ENCODE results near the gene TRAF3IP1. TPM values are rescaled to one million over a fixed set of nuclear protein-coding genes. Genes with fewer than 3 reads are reported as not detected.

Gene TRAF3IP1
- total RNA-seq, 1 experiment from 2014 or later, result 8.2 TPM

DNA sequence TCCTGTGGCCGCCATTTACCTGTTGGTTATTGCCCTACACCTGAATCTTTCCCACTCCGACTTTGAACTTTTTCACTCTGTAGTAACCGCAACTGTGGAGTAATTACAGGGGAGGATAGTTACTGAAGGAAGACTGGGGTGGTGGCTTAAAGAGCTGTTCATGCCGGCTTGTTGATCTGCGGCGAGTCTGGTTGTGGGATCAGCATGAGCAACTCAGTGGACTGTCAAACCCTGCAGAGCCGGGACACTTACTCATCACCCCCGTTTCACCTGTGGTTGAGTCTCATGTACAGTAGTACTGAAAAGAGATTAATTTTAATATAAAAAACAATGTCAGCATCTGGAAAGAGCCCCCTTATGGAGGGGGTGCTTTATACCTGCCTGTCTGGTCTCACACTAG lies 108.5 kb downstream of the TRAF3IP1 start:
- Histone ChIP-seq H3K9ac (ENCODE audit: low read length) (no peak overlapping the region), H3F3A (ENCODE audit: low read length, unreplicated experiment) (peaks cover 6% of the 10 kb centered on the region), H3K4me2 (ENCODE audit: low read length) (peak overlapping the region; percentile 98), H3K9me3 (ENCODE audit: low read length) (no peaks in the 10 kb centered on the region), H3K27me3 (ENCODE audit: low read length) (no peaks in the 10 kb centered on the region), H4K20me1 (ENCODE audit: low read length) (no peaks in the 10 kb centered on the region), H3K79me2 (ENCODE audit: low read length) (peaks cover 67% of the 10 kb centered on the region), H3K9me2 (replicated peaks; ENCODE audit: low read length) (no peaks in the 10 kb centered on the region), H3K36me3 (ENCODE audit: low read depth, low read length) (peaks cover 20% of the 10 kb centered on the region), H3K4me3 (ENCODE audit: low read length) (peak overlapping the region; percentile 93), H2AFZ (ENCODE audit: low read length) (no peak overlapping the region), H3K4me1 (ENCODE audit: insufficient read depth, low read length) (peaks cover 30% of the 10 kb centered on the region), H3K27ac (ENCODE audit: low read length) (no peak overlapping the region)
- BruUV-seq (replicated peaks), result no TSS peak
- no peak for ATAC-seq
- peak; percentile 17 for DNase-seq
- intact Hi-C loops (cut with micrococcal nuclease), result no loop called here
- TF ChIP-seq CTCF (conservative IDR thresholded peaks at IDR 0.05; ENCODE audit: low read depth, low read length) (no peak), EZH2 (IDR thresholded peaks at IDR 0.05; ENCODE audit: low read length, unreplicated experiment) (no peak), EZH2phosphoT487 (IDR thresholded peaks at IDR 0.05; ENCODE audit: borderline replicate concordance, low read length) (no peak)
- ChIA-PET CTCF (no interaction called here), POLR2A (ENCODE audit: unreplicated experiment) (no interaction called here)

- ChIA-PET POLR2A (ENCODE audit: unreplicated experiment) (no interaction called here), CTCF (no interaction called here)
- H3K9ac ChIP-seq (ENCODE audit: low read length), result no peak overlapping the region
- BruUV-seq (replicated peaks), result no TSS peak
- no peaks in the 10 kb centered on the region for H3K27me3 ChIP-seq (ENCODE audit: low read length)
- no peak overlapping the region for H3K4me2 ChIP-seq (ENCODE audit: low read length)
- H3K4me3 ChIP-seq (ENCODE audit: low read length), result no peak overlapping the region
- peaks cover 78% of the 10 kb centered on the region for H3K79me2 ChIP-seq (ENCODE audit: low read length)
- no peak for ATAC-seq
- H3K9me3 ChIP-seq (ENCODE audit: low read length), result no peaks in the 10 kb centered on the region
- no peaks in the 10 kb centered on the region for H4K20me1 ChIP-seq (ENCODE audit: low read length)
- no peak overlapping the region for H3K27ac ChIP-seq (ENCODE audit: low read length)
- TF ChIP-seq EZH2phosphoT487 (IDR thresholded peaks at IDR 0.05; ENCODE audit: borderline replicate concordance, low read length), result no peak
- TF ChIP-seq EZH2 (IDR thresholded peaks at IDR 0.05; ENCODE audit: low read length, unreplicated experiment), result no peak
- TF ChIP-seq CTCF (conservative IDR thresholded peaks at IDR 0.05; ENCODE audit: low read depth, low read length), result no peak
- DNase-seq, result no peak
- H3F3A ChIP-seq (ENCODE audit: low read length, unreplicated experiment), result peaks cover 11% of the 10 kb centered on the region
- peaks cover 48% of the 10 kb centered on the region for H3K4me1 ChIP-seq (ENCODE audit: insufficient read depth, low read length)
- no peak overlapping the region for H2AFZ ChIP-seq (ENCODE audit: low read length)
- H3K36me3 ChIP-seq (ENCODE audit: low read depth, low read length), result peaks cover 23% of the 10 kb centered on the region
- intact Hi-C loops (cut with micrococcal nuclease), result loop anchor here (10.0 kb wide), 1 partner anchor 514 kb away; no protein-coding TSS in a partner anchor
- no peaks in the 10 kb centered on the region for H3K9me2 ChIP-seq (replicated peaks; ENCODE audit: low read length)
Observed at GRCh38 chr2:238430781-238431180, 110.5 kb downstream of the TRAF3IP1 start.

DNA sequence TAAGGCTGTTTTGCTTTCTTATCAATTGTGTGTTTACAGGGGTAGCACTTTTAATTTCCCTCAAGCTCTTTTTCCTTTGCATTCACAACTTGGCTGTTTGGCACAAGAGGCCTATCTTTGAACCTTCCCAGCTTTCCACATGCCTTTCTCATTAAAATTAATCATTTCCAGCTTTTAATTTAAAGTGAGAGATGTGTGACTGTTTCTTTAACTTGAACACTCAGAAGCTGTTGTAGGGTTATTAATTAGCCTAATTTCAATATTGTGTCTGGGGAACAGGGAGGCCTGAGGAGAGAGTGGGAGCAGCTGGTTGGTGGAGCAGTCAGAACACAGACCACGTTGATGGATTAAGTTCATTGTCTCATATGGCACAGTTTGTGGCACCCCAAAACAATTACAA lies 111.1 kb downstream of the TRAF3IP1 start:
- H3K9ac ChIP-seq (ENCODE audit: low read length), result no peak overlapping the region
- no peaks in the 10 kb centered on the region for H3K9me3 ChIP-seq (ENCODE audit: low read length)
- intact Hi-C loops (cut with micrococcal nuclease), result loop anchor here (10.0 kb wide), 1 partner anchor 513 kb away; no protein-coding TSS in a partner anchor
- H3K9me2 ChIP-seq (replicated peaks; ENCODE audit: low read length), result no peaks in the 10 kb centered on the region
- H3K36me3 ChIP-seq (ENCODE audit: low read depth, low read length), result peaks cover 24% of the 10 kb centered on the region
- ATAC-seq, result no peak
- ChIA-PET CTCF (no interaction called here), POLR2A (ENCODE audit: unreplicated experiment) (no interaction called here)
- H2AFZ ChIP-seq (ENCODE audit: low read length), result no peak overlapping the region
- no peaks in the 10 kb centered on the region for H3K27me3 ChIP-seq (ENCODE audit: low read length)
- peaks cover 11% of the 10 kb centered on the region for H3F3A ChIP-seq (ENCODE audit: low read length, unreplicated experiment)
- peaks cover 55% of the 10 kb centered on the region for H3K4me1 ChIP-seq (ENCODE audit: insufficient read depth, low read length)
- no peak overlapping the region; the same call in 1 of the 2 replicates for H3K27ac ChIP-seq (ENCODE audit: low read length)
- peaks cover 84% of the 10 kb centered on the region for H3K79me2 ChIP-seq (ENCODE audit: low read length)
- H4K20me1 ChIP-seq (ENCODE audit: low read length), result no peaks in the 10 kb centered on the region
- TF ChIP-seq CTCF (conservative IDR thresholded peaks at IDR 0.05; ENCODE audit: low read depth, low read length) (no peak), EZH2 (IDR thresholded peaks at IDR 0.05; ENCODE audit: low read length, unreplicated experiment) (no peak), EZH2phosphoT487 (IDR thresholded peaks at IDR 0.05; ENCODE audit: borderline replicate concordance, low read length) (no peak)
- no TSS peak for BruUV-seq (replicated peaks)
- no peak overlapping the region for H3K4me3 ChIP-seq (ENCODE audit: low read length)
- no peak for DNase-seq
- H3K4me2 ChIP-seq (ENCODE audit: low read length), result no peak overlapping the region
